ENCODE measurements around the gene KRTAP12-4. TPM values are rescaled to one million over a fixed set of nuclear protein-coding genes. Genes with fewer than 3 reads are reported as not detected.
"Not testable (repeated sequence)": the region's sequence is repeated elsewhere in the genome, so short reads cannot be mapped to it uniquely, and the experiment has no call there.

Gene KRTAP12-4
- total and polyA plus RNA-seq, 2 experiments from 2014 or later: not detected

DNA sequence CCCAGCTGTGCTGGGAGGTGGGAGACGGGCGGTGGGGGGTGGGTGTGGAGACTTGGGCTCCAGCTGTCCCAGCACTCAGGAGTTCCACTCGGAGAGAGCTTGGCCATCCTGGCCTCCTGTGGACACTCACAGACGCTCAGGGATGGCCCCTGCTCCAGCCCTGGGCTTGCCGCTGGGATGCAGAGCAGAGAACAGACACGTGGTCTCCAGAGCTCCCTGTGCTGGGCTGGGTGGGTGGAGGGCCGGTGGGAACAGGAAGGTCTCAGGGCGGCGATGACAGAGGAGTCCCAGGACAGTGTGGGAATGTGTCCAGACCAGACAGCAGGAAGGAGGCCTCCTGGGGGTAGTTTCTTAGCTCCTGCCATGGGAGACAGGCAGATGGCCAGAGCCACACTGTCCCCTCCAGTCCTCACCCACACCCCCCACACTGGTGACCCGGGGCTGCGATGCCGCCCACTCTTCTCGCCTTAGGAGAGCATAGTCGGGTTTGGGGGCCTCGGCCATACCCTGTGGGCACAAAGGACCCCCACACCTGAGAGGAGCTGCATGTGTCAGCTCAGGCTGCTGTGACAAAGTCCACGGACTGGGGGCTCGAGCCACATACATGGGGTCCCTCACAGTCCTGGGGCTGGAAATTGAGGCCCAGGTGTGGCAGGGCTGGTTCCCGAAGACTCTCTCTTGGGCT is 25.6 kb downstream of the KRTAP12-4 start:
- no peak for DNase-seq
- Histone ChIP-seq H3K9me2 (ENCODE audit: insufficient read depth) (no peaks in the 10 kb centered on the region), H3K9me3 (ENCODE audit: low read depth) (peaks cover 4% of the 10 kb centered on the region), H3K4me1 (ENCODE audit: insufficient read depth) (no peaks in the 10 kb centered on the region), H3K9ac (no peak overlapping the region), H3K36me3 (ENCODE audit: low read depth) (no peaks in the 10 kb centered on the region), H3K4me3 (no peak overlapping the region), H3K79me2 (ENCODE audit: insufficient read depth) (no peaks in the 10 kb centered on the region), H3K27me3 (replicated peaks; ENCODE audit: insufficient read depth) (no peaks in the 10 kb centered on the region), H3K4me2 (ENCODE audit: unreplicated experiment) (no peak overlapping the region), H2AFZ (no peak overlapping the region), H3F3A (ENCODE audit: insufficient read depth) (no peaks in the 10 kb centered on the region), H3K27ac (no peak overlapping the region), H4K20me1 (ENCODE audit: insufficient read depth) (no peaks in the 10 kb centered on the region)
- WGBS, 2 experiments (ENCODE audit: low coverage in 1 of 2, low lambda C conversion rate in 2 of 2, missing lambda C conversion rate in 2 of 2): 33 to 37% methylated on average over 16 to 18 of the region's 18 CpGs
- TF ChIP-seq EZH2phosphoT487 (IDR thresholded peaks at IDR 0.05; ENCODE audit: insufficient read depth, low read depth): no peak
- no peak for TF ChIP-seq EZH2 (IDR thresholded peaks at IDR 0.05; ENCODE audit: insufficient read depth, poor library complexity, severe bottlenecking)
- in situ Hi-C loops (cut with MboI): no loop called here

DNA sequence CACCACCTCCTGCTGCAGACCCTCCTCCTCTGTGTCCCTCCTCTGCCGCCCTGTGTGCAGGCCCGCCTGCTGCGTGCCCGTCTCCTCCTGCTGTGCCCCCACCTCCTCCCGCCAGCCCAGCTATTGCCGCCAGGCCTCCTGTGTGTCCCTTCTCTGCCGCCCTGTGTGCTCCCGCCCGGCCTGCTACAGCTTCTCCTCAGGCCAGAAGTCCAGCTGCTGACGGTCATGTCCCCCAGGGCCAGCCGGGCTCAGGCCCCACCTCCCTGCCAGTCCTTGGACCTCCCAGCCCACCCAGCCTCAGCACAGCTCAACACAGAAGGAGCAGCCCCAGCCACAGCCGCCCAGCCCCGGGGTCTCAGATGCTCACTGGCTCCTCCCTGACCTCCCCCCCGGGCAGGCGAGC is 26.6 kb downstream of the KRTAP12-4 start:
- H3K4me2 ChIP-seq (ENCODE audit: unreplicated experiment); H3K9me3 ChIP-seq (ENCODE audit: low read depth); H3K4me3 ChIP-seq; in situ Hi-C loops (cut with MboI); H3K27me3 ChIP-seq (replicated peaks; ENCODE audit: insufficient read depth); H2AFZ ChIP-seq; H3K9me2 ChIP-seq (ENCODE audit: insufficient read depth); DNase-seq; H3K4me1 ChIP-seq (ENCODE audit: insufficient read depth); H3K27ac ChIP-seq; H3K9ac ChIP-seq; H3K79me2 ChIP-seq (ENCODE audit: insufficient read depth); H3K36me3 ChIP-seq (ENCODE audit: low read depth); H3F3A ChIP-seq (ENCODE audit: insufficient read depth); H4K20me1 ChIP-seq (ENCODE audit: insufficient read depth): not testable (repeated sequence)
- WGBS, 2 experiments (ENCODE audit: low coverage in 1 of 2, low lambda C conversion rate in 2 of 2, missing lambda C conversion rate in 2 of 2): 15 to 43% methylated on average over 4 to 15 of the region's 15 CpGs

DNA sequence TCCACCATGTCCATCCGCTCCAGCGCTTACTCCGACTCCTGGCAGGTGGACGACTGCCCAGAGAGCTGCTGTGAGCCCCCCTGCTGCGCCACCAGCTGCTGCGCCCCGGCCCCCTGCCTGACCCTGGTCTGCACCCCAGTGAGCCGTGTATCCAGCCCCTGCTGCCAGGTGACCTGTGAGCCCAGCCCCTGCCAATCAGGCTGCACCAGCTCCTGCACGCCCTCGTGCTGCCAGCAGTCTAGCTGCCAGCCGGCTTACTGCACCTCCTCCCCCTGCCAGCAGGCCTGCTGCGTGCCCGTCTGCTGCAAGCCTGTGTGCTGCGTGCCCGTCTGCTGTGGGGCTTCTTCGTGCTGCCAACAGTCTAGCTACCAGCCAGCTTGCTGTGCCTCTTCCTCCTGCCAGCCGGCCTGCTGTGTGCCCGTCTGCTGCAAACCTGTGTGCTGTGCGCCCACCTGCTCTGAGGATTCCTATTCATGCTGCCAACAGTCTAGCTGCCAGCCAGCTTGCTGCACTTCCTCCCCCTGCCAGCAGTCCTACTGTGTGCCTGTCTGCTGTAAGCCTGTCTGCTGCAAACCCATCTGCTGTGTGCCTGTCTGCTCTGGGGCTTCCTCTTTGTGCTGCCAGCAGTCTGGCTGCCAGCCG is 27.2 kb downstream of the KRTAP12-4 start:
- H3F3A ChIP-seq (ENCODE audit: insufficient read depth); H2AFZ ChIP-seq; H3K4me2 ChIP-seq (ENCODE audit: unreplicated experiment); H3K36me3 ChIP-seq (ENCODE audit: low read depth); H3K27ac ChIP-seq; H3K4me1 ChIP-seq (ENCODE audit: insufficient read depth); H4K20me1 ChIP-seq (ENCODE audit: insufficient read depth); H3K9me3 ChIP-seq (ENCODE audit: low read depth); H3K27me3 ChIP-seq (replicated peaks; ENCODE audit: insufficient read depth); H3K9ac ChIP-seq; H3K9me2 ChIP-seq (ENCODE audit: insufficient read depth); H3K79me2 ChIP-seq (ENCODE audit: insufficient read depth); DNase-seq; H3K4me3 ChIP-seq; in situ Hi-C loops (cut with MboI): not testable (repeated sequence)
- 31 to 44% methylated on average over 13 to 17 of the region's 20 CpGs for WGBS, 2 experiments (ENCODE audit: low coverage in 1 of 2, low lambda C conversion rate in 2 of 2, missing lambda C conversion rate in 2 of 2)

DNA sequence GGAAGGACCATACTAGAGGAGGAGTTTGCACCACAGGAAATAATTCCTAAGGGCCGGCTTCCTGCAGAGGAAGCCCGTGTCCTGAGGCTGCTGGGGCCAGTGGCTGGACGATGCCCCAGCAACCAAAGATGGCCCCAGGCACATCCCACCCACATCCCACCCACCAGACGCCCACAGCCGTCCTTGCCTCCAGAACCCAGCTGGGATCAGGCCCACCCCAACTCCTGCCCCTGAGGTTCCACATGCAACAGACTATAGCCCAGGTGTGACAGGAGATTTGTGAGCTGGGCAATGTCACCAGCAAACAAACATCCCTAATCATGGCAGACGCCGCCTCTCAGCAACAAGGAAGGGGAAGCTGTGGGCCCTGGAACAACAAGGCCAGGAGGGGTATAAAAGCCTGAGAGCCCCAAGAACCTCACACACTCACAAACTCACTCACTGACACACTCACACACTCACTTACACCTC is 27.8 kb downstream of the KRTAP12-4 start, which contains the start of gene KRTAP10-9:
Gene KRTAP10-9 (plus strand): TSS at position 421 of the 471 bp plus-strand sequence. CDS start 79 bp downstream, outside the sequence.
- no peaks in the 10 kb centered on the region for H3K27me3 ChIP-seq (replicated peaks; ENCODE audit: insufficient read depth)

More for the DNA sequence above, 27.8 kb downstream of the KRTAP12-4 start, which contains the start of gene KRTAP10-9:
- TF ChIP-seq EZH2 (IDR thresholded peaks at IDR 0.05; ENCODE audit: insufficient read depth, poor library complexity, severe bottlenecking) (no peak), EZH2phosphoT487 (IDR thresholded peaks at IDR 0.05; ENCODE audit: insufficient read depth, low read depth) (no peak)
- Histone ChIP-seq H3K36me3 (ENCODE audit: low read depth) (no peaks in the 10 kb centered on the region), H3K4me2 (ENCODE audit: unreplicated experiment) (no peak within 1 kb of the TSS), H3K9ac (no peak within 1 kb of the TSS), H3K4me1 (ENCODE audit: insufficient read depth) (no peaks in the 10 kb centered on the region), H2AFZ (no peak within 1 kb of the TSS), H3K9me2 (ENCODE audit: insufficient read depth) (no peaks in the 10 kb centered on the region), H3K9me3 (ENCODE audit: low read depth) (no peaks in the 10 kb centered on the region), H3F3A (ENCODE audit: insufficient read depth) (no peaks in the 10 kb centered on the region), H3K79me2 (ENCODE audit: insufficient read depth) (no peaks in the 10 kb centered on the region), H3K4me3 (no peak within 1 kb of the TSS), H3K27ac (no peak within 1 kb of the TSS), H4K20me1 (ENCODE audit: insufficient read depth) (no peaks in the 10 kb centered on the region)
- 38 to 45% methylated on average over 6 to 7 of the region's 7 CpGs for WGBS, 2 experiments (ENCODE audit: low coverage in 1 of 2, low lambda C conversion rate in 2 of 2, missing lambda C conversion rate in 2 of 2)
- DNase-seq: no peak
- in situ Hi-C loops (cut with MboI): no loop called here
